Dermis blood vessel endothelial cell (primary cell): ENCODE results near the gene FKRP. TPM values are rescaled to one million over a fixed set of nuclear protein-coding genes. Genes with fewer than 3 reads are reported as not detected.
"Not testable (repeated sequence)": the region's sequence is repeated elsewhere in the genome, so short reads cannot be mapped to it uniquely, and the experiment has no call there.

Source experiments
- DNase-seq: peaks from one replicate; pipeline ENCODE4 v3.0.0; 2010
- total RNA-seq: library from RNA; depleted of rRNA; stranded (reverse); fragments of >200 nt; gene quantifications from 2 replicates; pipeline ENCODE4 v1.2.3, GENCODE V29; 2014

FKRP gene, protein sequence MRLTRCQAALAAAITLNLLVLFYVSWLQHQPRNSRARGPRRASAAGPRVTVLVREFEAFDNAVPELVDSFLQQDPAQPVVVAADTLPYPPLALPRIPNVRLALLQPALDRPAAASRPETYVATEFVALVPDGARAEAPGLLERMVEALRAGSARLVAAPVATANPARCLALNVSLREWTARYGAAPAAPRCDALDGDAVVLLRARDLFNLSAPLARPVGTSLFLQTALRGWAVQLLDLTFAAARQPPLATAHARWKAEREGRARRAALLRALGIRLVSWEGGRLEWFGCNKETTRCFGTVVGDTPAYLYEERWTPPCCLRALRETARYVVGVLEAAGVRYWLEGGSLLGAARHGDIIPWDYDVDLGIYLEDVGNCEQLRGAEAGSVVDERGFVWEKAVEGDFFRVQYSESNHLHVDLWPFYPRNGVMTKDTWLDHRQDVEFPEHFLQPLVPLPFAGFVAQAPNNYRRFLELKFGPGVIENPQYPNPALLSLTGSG
- total RNA-seq, result 16.7 and 21.5 TPM in 2 replicates

DNA sequence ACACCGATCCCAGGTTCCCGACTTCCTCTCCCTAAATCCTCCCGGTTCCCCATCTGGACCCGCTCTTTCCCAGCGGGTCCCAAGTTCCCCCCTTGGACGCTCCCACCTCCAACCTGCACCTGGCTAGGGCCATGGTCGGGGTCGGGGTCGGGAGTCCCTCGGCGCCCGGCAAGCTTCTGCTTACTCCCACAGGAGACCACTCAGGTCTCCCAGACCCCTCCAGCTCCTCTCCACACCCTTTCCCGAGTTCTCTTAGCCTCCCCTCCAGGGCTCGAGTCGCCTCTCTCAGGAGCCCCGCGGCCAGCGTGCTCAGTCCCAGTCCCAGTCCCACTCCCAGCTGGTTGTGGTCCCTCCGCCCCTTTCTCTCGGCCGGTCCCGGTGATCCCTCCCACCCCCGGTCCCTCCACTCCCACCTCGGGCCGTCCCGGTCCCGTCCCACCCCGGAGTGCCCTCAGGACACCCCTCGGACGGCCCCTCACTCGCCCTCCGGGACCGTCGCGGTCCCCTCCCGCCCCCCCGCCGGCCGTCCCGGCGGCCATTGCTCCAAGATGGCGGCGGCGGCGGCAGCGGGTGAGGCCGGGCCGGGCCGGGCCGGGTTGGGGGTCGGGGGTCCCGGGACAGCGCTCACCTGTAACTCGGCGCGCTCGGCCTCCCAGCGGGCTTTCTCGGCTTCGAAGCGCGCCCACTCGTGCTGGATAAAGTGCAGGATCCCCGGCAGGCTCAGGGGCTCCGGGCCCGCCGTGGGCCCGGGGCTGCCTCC is at the start of gene FKRP:
Gene FKRP (plus strand): TSS at position 537 of the 760 bp plus-strand sequence. CDS start 9,394 bp downstream, outside the sequence.
- DNase-seq, result peak; percentile 39

DNA sequence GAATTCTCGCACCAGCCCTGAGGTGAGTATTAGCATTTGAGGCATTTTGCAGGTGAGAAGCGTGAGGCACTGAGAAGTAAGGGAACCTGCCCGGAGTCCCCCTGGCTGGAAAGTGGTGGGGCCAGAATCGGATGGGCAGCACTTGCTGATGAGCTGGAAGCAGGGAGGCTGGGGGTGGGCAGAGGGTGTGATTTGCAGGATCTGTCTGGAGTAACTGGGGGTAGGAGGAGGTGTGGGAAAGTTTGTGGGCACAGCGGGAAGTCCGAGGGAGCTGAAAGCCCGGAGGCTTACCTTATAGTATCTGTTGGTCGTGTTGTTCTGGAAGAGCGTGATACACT is 49.0 kb upstream of the FKRP start:
- DNase-seq, result no peak

DNA sequence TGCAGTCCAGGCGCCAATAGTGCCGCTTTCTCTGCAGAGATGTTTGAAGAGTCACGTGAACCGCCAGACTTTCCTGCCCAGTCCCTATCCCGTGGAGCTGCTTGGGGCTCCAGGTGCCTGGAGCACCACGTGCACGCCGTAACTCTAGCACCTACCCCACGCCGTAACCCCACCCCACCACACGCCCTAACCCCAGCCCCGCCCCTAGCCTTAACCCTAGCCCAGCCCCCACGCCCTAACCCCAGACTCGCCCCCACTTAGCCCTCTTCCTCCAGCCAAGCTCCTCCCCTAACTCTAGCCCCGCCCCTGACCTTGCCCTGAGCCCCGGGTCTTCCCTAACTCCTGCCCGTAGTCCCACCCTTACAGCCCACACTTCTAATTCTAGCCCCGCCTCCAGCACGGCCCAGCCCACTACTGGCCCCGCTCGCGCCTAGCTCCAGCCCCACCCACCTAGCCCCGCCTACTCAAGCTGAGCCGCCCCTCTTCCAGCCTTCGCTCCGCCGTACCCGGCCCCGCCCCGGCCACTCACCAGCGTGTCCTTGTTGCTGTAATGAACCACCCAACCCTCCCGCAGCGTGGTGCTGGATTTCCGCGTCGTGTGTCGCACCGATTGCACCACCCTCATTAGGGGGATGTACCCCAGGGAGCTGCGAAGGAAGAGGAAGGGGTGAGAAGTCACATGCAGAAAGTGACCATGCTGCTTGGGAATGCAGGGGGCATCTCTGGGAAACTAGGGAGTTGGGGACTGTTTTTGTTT is 48.5 kb upstream of the FKRP start:
- peak; percentile 75 for DNase-seq

DNA sequence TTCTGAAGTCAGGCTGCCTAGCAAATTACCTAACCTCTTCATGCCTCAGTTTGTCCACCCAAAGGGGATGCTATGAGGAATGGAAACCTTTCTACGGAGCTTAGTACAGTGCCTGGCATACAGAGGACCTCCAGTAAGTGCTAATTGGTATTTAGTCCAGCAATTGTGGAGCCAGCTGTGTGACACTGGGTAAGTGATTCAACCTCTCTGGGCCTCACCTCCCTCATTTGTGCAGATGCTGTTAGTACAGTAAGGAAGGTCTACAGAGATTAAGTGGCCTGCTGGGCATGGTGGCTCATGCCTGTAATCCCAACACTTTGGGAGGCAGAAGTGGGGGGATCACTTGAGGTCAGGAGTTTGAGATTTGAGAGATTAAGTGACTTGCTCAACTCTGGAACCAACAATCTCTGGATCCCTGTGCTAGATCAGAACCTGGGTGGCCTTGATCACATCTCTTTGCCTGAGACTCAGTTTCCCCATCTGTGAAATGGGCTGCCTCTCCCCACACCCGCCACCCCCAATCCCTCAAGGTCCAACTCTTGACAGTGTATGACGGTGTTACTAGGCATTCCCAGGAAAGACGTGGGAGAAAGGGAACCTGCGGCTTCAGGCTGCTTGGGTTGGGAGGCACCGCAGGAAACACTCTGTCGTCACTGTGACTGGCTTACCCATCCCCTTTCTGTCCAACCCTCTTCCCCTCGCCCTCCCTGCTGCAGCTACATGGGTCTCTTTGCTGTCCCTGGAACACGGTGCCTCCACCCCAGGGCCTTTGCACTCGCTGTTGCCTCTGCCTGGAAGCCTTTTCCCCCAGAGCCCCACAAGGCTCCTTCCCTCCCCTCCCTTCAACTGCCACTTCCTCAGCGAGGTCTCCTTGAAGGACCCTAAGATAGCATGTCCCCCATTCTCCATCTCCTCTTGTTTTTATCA is 47.2 kb upstream of the FKRP start:
- DNase-seq, result no peak

DNA sequence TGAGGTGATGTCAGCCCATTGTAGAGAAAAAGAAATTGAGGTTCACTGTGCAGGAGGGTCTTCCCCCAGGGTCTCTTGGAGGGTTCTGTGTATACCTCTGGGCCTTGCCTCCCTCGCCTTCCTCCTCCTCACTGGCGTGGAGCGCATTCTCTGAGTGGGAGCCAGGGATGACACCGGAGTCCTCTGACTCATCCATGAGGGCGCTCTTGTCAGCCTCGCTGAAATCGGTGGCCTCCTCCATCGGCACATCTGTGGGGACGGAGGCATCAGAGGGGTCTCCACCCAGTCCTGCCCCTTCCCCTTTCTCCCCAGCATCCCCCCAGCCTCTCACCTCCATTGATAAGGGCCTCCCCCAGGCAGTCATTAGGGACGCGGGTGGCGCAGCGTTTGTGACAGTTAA is 45.2 kb upstream of the FKRP start:
- no peak for DNase-seq

DNA sequence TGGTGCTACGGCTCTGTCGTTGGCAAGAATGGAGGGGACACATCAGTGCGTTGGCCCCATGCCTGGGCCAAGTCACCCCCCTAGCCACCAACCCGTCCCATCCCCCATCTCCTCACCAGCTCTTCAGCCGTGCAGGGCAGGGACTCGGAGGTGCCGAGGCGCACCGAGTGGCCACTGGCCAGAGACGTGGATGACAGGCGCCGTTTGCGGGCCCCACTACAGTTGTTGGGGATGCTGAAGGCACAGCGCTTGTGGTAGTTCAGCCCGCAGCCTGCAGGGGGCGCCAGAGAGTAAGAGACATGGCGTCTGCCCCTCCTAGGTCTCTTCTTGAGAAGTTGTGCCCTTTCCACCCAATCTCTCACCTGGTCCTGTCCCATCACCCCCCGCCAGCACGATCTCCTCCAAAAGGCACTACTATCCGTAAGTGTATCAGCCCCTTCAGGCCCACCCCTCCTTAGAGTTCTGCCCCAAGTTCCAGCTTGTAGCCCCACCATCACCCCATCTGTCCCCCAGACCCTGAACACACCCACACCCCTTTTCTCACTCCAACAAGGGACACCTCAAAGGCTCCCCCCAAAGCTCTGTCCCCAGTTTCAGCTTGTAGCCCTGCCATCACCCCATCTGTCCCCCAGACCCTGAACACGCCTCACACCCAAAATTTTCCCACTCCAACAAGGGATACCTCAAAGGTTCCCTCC is 41.3 kb upstream of the FKRP start:
- peak; percentile 77 for DNase-seq

DNA sequence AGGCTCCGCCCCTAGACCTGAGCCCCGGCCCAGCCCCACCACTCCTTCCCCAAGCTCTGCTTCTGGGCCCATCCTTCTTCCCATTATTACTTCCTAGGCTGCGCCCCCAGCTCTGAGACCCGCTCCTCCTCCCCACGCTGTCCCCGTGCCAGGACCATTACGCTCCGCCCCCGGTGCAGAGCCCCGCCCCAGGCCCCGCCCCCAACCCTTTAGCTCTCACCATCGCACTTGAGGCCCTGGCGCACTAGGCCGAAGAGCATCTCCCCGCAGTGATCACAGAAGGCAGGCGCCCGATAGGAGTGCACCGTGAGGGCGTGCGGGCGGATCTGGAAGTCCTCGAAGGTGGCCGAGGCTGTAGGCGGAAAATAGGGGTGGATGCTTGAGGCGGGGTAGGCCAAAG is 35.2 kb upstream of the FKRP start:
- no peak for DNase-seq

DNA sequence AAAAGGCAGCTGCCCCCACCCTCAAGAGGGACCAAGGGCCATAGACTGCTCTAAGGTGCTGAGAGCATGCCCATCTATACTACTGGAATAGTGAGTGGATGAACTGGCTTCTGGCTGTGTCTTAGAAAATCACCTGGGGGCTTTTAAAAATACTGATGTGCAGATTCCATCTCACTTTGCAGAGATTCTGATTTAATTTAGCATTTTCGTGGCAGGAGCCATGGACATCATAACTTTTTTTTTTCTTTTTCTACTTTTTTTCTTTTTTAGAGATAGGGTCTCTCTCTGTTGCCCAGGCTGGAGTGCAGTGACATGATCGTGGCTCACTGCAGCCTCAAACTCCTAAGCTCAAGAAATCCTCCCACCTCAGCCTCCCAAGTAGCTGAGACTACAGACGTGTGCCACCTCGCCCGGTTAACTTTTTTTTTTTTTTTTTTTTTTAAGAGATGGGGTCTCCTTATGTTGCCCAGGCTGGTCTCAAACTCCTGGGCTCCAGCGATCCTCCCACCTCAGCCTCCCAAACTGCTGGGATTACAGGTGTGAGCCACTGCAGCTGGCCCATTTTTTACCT is 33.0 kb upstream of the FKRP start:
- not testable (repeated sequence) for DNase-seq

DNA sequence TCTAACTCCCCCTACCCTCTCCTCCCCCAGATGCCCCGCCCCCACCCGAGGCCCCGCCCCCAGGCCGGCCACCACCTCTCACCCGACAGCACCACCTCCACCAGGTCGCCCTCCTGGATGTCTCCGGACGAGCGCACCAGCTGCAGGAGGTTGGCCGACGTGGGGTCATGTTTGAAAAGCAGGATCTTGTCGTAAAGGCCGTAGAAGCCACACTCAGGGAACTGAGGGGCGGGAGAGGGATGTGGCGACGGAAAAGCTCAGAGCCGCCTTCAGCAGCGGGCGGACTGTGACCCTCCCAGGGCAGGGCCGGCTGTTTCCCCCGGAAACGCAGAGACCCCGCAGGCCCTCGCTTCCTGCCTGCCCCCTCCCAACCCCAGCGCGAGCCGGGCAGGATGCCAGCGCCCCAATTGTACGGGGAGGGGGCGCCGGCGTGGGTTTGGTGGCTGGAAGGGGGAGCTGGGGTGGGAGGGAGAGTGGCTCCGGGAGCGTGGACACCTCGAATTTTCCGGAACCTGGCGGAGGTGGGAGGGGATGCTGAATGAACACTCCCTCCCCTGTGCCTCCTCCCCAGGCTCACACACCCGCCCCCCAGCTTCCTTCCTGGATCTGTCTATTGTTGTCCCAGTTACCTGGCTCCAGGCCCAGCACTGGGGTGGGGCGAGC is 31.9 kb upstream of the FKRP start:
- peak; percentile 95 for DNase-seq

DNA sequence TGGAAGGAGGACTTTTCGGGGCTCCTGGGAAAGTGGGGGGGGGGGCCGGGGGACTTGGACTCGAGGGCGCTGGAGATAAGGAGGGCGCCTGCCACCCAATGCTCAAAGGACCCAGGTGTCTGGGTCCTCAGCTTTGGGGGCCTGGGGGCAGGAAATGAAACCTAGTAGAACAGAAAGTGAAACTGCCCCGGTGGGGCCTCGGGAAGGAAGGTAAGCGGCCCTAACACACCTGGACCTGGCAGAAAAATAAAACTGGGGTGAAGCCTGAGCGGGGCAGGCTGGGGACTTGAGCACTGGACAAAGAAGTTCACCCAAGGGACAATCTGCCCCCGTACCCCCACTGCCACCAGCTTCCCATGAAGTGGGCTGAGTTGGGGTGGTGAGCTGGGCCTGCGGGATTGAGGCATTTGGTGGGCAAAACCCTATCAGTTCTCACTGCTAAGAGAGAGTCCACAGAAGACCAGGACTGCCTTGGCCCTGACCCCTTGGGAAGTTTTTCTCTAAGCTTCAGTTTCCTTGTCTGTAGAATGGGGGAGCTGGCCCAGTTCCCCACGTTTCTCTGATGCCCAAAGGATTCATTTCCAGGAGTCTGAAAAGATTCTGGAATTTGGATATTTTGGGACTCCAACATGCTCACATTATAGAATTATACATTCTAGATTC is 31.3 kb upstream of the FKRP start:
- DNase-seq, result no peak

DNA sequence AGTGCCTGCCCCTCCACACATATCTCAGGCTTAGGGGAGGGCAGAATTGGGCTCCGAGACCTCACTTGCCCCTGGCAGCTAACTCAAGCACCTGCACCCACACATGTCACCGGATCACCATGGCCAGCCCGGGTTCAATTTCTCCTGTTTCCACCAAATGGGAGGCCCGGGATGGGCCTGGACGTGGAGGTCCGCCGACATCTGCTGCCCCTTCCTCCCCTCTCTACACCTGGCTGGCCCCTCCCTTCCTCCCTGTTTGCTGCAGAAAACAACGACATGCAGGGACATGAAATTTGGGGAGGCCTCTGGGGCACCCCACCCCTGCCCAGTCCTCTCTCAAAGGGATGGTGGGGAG is 30.3 kb upstream of the FKRP start:
- no peak for DNase-seq

DNA sequence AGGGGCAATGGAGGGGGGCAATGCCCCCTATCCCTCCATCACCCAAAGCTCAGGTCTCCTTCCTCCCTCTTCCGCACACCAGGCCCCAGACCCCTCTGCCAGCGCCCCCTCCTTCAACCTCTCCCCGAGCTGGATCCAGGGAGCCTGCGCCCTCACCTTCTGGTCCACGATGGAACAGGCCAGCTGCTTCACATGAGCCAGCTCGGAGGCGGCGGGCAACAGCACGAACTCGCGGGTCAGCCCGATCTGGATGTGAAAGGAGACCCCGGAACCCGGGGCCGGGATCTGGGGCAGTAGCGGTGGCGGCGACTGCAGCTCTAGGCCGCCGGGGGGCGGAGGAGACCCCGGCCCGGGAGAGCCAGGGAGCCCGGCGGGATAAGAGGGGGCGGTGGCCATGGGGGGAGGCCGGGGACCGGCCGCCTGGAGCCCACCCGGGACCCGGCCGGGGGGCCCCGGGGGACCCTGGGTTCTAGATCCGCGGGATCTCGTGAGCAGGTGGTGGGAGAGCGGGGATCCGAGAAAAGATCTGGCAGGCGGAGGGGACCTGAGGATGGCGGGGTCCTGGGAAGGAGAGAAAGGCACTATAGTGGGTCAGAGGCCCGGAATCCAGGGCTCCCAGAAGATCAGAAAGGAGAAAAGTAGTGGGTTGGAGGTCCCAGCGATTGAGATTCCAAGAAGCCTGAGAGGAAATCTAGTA is 29.7 kb upstream of the FKRP start:
- DNase-seq, result no peak

DNA sequence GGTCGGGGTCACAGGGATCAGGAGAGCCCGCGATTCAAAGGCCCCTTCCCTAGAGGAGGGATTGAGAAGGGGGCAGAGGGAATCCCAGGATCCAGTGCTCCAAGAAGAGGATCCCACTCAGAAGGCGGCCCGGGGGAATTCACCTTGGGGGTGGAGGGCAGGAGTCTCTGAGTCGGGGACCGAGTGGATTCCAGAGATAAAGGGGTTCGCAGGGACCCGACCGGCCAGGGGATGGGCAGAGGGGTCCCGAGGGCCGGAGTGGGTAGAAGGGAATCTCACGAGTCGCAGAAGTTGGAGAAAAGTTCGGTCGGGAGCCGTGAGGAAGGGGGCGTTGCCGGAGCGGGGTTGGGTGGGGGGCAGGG is 29.2 kb upstream of the FKRP start:
- no peak for DNase-seq

DNA sequence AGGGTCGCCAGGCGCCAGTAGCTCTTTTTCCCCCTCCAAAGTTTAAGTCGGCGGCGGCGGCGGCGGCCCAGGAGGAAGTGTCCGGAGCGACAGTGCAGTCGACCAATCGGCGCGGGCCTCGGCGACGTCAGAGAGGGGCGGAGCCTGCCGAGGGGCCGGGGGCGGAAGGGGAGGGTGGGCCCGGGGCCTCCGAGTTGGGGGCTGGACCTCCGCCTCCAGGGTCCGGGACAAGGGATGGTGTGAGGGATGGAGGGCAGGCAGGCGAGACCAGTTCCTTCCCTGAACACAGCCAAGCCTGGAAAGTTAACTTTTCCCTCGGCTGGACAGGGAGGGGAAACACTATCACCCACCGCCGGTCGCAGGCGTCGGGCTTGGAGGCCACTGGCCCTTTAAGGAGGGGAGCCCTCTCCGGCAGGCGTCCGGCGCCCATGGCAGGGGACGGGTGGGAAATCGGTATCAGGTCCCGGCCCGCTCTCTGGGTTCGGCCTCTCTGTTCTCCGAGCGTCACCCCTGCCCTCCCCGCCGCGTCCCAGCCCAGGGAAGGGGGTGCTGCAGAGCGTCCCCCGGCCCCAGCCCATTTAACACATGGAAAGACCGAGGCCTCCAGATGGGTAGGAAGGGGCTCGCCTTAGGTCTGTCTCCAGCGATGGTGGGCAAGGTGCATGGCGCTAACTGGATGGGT is 28.7 kb upstream of the FKRP start, which contains the start of gene PRKD2:
Gene PRKD2 (minus strand): TSS at position 81 of the 682 bp plus-strand sequence. CDS start 744 bp downstream, outside the sequence.
- peak; percentile 90 for DNase-seq

DNA sequence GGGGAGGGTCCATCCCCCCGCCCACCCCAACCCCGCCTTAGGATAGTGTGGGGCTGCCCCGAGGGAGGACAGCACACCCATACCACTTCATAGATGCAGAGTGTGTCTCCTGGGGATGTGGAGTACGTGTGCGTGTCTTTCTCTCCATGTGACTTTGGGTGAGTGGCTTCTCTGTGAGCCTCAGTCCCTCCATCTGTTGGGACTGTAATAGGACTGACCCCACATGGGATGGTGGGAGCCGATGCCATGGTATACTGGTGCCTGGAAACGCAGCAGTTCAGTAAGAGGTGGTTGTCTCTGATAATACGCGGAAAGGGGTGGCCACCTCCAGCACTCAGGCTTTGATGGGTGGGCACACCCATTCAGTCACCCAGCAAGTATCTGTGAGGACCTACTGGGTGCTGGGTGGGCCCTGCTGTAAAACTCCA is 28.1 kb upstream of the FKRP start:
- no peak for DNase-seq

DNA sequence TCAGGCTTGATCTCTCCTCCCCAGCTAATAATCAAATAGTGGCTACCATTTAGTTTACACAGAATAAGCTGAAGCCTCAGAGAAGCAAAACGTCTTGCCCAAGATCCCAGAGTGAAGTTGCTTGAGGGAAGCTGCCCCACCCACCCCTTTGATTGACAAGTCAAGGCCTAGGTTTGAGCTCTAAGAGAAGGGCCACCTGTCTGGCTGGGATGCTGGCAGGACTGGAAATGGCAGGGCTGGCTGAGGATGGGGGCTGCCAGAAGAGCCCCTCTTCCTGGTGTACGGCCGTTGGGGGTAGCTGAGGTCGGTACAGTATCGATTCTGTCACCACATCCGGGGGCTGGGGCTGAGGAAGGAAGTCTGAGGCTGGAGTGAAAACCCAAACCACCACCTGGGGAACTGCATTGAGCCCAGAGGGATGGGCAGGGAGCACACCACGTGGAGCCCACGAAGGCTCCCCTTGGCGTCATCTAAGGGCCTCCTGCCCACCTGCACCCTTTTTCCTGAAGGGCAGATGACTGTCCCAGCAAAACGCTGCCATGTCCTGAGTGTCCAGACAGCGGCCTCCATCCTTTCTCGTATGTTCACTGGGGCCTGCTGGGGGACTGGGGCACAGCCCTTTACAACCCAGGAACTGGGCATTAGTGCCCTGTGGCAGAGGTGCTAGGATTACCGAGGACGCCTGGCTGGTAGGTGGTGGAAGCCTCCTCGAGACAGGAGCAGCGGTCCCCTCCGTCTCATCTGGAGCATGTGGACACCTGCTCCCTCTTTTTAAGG is 27.5 kb upstream of the FKRP start:
- peak; percentile 49 for DNase-seq

DNA sequence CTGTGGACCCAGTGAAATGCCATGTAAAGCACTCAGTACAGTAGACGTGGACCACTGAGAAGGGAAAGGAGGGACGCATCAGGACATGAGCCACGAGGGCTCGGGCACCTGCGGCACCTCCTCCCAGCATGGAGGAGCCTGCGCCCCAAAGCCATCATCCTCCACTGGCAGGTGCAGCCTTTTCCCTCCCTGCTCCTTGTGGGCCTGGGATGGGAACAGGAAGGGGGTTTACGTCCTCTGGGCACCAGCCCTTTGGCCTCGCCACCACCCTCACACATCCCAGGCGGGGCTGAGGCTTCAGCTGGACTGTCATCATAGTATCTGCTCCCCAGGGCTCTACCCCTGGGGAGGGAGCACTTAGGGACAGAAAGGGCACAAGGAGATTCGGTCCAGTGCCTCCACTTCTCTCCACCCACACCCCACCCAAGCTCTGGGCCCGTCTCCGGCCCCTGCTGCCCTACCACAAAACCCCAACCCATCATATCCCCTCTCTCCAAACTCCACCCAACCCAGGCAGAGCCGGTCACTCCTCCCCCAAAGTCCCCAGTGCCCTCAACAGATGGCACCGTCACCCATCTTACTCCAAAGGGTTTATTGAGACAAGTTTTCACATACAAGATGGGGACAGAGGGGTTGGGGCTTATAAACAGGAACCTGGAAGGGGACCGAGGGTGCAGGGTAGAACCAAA is 26.8 kb upstream of the FKRP start:
- DNase-seq, result no peak
